DMS153 treated with DMSO at 0.1 percent for 48 hours (cell line): Measurements from ENCODE around the gene HUNK.

Source experiments
- DNase-seq: peaks from one replicate; lab custom pipeline; 2025; ENCODE audit not compliant: unreplicated experiment; lab: John Stamatoyannopoulos, UW

HUNK gene

GRCh38 chr21:31948676-31949075 lies 75.9 kb downstream of the HUNK start:
- DNase-seq: no peak

DNA sequence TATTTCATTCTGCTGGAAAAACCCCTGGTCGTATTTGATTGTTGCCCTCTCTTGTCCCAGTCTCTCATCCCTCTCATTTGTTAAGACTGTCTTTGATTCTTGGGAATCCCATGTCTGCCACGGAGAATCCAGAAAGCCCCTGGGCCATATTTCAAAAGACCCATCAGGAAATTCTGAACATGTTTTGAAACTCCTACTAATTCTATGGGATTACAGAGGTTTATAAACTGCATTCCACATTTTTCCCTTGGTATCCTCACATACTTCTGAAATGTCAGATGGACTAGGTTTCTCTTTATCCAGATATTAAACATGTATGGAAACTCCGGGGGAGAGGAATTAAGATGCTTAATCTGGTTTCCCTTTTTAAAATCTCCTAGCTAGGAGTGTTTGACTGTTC lies 80.0 kb downstream of the HUNK start:
- no peak for DNase-seq

DNA sequence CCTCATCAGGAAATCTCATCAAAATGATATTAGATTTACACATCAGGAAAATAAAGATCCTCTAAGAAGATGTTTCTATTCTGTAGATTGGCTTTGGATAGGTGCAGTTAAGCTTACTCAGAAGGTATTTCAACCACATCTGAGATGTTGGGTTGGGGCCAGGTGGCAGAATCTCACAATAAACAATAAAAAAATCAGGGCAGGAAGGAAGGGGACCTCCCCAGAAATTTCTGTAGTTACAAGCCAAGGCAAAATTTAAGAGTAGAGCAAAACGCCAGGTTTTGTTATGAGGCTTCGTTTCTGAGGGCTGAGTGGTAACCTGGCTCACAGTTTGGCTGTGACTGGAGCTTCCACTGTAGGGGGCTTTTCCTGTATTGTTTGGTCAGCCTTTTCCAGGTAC lies 84.8 kb downstream of the HUNK start:
- no peak for DNase-seq

GRCh38 chr21:31959881-31960280 lies 87.1 kb downstream of the HUNK start:
- no peak for DNase-seq

DNA sequence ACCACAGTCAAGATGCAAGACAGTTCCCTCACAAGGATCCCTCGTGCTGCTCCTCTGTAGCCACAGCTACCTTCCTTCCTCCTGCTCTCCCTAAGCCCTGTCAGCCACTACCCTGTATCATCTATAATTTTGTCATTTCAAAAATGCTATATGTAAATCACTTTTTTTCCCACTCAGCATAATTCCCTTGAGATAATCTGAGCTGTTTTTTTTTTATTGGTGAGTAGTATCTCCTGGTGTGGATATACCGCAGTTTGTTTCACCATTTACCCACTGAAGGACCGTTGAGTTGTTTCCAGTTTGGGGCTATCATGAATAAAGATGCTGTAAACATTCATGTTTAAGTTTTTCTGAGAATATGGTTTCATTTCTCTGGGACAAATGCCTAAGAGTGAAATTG lies 88.2 kb downstream of the HUNK start:
- no peak for DNase-seq

DNA sequence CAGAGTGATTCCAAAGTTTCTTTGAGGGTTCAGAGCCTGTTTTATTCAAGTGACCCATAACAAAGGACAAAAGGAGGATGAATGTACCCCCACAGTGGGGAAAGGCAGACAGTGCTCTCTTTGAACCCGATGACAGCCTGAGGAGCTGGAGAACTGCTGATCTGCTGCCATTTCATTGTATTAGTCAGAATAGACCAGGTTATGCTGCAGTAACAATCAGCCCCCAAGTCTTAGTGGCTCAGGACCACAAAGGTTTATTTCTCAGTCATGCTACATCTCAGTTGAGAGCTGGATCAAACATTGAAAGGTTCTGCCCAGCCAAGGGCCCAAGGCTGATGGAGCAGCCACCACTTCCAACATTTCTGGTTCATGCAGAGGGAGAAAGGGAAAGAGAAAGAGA lies 88.9 kb downstream of the HUNK start:
- no peak for DNase-seq

DNA sequence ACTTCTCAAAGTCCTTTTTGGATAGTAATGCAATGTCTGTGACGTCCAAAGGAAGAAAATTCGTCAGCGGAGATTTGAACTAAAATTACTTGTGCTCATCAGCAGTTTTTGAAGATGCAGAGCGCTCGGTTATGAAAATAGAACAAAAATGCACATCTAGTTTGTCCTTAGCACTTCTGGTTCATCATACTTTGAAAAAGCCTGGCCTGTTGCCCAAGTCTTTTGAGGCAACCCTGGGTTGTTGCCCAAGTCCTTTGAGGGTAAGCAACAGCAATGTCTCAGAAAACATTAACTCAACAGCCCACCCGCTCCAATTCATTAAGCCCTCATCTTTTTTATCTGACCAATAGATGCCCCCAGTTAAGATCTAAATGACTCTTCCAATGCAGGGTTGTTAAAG lies 91.9 kb downstream of the HUNK start:
- no peak for DNase-seq

GRCh38 chr21:31967334-31967733 lies 94.5 kb downstream of the HUNK start:
- DNase-seq: no peak

- DNase-seq: no peak
Measured at GRCh38 chr21:31972622-31973021, 99.8 kb downstream of the HUNK start.

- DNase-seq: no peak
Measured at GRCh38 chr21:31973402-31973944, 100.7 kb downstream of the HUNK start.

DNA sequence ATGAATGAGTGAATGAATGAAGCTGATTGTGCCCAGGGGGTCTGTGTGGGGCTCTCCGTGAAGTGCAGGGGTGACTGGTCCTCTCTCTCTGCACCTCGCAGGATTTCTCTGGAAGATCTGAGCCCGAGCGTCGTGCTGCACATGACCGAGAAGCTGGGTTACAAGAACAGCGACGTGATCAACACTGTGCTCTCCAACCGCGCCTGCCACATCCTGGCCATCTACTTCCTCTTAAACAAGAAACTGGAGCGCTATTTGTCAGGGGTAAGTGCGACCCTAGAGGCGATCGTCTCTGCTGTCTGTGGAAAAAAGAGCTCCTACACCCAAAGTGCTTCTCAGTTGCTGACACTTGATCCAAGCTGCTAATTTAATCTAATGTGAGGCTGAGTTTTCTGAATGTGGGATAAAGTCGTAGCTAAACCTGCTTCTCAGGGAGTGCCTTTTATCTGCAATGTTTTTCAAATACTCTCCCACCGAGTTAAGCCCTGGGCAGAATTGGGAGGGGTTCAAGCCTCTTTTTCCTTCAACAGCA lies 101.7 kb downstream of the HUNK start:
- no peak for DNase-seq

GRCh38 chr21:31975491-31975890 lies 102.7 kb downstream of the HUNK start:
- DNase-seq: no peak

DNA sequence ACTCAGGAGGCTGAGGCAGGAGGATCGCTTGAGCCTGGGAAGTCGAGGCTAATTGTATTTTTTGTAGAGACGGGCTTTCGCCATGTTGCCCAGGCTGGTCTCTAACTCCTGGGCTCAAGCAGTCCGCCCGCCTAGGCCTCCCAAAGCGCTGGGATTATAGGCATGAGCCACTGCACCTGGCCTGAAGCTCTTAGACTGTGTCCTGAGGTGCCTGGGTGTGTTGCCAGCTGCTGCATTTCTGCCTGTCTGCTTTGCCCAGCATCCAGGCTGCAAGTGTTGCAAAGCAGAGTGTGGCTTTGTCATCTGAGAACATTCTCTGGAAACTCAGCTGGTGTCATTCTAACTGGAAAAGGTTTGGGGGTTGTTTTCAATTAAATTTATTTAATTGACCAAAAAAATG lies 105.0 kb downstream of the HUNK start:
- no peak for DNase-seq

DNA sequence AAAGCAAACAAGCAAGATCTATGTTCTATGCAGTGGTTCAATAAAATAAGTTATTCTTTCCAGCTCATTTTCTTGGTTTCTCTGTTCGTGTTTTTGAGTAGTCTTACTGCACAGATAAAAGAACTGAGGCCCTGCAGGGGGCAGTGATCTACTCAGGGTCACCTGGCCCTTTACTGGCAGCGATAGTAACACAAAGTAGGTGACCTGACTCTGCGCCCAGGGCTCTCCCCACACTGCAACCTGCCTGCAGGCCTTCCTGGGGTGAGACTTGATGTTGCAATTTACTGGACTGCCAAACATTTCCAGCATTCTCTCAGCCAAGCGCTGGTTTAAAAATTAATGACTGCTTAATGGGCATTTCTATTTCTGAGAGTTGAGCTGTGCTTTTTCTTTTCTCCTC lies 110.3 kb downstream of the HUNK start:
- no peak for DNase-seq

GRCh38 chr21:31983554-31983953 lies 110.7 kb downstream of the HUNK start:
- DNase-seq: no peak

DNA sequence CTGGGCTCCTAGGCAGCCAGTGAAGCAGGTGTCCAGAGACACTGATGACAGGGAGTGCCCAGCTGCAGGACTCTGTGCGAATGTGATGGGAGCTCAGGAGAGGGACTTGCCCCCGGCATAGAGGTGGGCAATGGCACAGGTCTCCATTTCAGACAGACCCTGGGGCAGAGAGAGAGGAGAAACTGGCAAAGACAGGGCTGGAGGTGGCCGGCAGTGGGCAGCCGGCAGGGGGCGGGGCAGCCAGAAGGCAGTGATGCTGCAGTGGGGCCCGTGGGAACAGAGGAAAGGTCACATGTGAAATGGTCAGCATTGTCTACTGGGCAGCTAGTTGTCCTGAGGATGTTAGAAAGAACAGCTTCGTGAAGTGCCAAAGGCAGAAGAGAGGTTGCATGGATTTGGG lies 112.6 kb downstream of the HUNK start:
- DNase-seq: no peak

GRCh38 chr21:31986035-31986856 lies 113.4 kb downstream of the HUNK start:
- no peak for DNase-seq

GRCh38 chr21:31987696-31988095 lies 114.9 kb downstream of the HUNK start:
- no peak for DNase-seq

DNA sequence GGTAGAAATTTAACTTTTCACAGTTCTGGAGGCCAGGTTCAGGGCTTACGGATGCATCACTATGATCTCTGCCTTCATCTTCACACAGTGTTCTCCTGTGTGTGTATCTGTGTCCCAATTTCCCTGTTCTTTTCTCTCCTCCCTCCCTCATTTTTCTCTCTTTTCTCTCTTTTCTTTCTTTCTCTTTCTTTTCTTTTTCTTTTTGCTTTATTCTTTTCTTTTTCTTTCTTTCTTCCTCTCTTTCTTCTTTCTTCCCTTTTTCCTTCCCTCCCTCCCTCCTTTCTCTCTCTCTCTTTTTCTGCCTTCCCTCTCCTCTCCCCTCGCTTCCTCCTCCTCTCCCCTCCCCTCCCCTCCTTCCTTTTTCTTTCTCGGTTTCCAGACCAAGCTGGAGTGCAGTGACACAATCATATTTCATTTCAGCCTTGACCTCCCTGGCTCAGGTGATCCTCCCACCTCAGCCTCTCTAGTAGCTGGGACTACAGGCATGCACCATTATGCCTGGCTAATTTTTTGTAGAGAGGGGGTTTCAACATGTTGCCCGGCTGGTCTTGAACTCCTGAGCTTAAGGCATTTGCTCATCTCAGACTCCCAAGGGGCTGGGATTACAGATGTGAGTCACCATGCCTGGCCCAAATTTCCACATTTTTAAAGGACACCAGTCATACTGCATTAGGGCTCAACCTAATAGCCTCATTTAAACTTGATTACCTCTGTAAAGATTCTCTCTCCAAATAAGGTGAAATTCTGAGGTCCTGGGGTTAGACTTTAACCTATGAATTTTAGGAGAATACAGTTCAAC lies 115.9 kb downstream of the HUNK start:
- no peak for DNase-seq

DNA sequence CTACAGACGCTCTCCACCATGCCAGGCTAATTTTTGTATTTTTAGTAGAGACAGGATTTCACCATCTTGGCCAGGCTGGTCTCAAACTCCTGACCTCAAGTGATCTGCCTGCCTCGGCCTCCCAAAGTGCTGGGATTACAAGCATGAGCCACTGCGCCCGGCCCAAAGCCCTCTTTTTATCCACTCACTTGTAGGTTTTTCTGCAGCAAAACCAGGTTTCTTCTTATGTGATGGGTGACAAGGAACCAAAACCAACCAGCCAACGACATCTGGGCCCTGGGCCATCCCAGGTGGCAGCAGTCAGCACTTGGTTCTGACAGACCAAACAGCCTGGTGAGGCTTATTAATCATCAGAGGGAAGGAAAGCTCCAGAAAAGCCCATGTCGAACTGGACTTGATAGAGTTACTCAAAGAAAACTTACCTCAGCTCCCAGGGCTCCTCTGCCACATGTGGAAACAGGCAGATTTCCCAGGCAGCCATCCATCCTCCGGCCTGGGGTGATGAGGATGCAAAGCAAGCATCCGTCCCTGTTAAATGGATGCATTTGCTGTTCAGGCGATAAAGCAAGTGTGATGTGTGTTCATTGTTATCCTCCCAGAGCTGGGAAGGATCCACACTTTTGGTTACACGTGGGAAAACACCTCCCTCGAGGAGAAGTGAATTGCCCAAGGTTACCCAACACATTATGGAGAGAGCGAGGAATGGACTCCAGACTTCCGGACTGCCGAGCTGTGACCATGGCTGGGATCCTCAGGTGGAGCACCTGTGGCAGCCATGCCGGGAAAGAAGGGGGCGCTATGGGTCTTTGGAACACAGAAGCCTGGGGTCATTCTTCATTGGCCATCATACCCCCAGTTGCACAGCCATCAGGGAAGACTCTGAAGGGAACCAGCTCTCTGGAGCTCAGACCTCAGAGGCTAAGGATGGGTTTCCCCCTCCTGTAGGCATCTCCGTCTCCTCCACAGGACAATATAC lies 118.8 kb downstream of the HUNK start:
- DNase-seq: no peak

DNA sequence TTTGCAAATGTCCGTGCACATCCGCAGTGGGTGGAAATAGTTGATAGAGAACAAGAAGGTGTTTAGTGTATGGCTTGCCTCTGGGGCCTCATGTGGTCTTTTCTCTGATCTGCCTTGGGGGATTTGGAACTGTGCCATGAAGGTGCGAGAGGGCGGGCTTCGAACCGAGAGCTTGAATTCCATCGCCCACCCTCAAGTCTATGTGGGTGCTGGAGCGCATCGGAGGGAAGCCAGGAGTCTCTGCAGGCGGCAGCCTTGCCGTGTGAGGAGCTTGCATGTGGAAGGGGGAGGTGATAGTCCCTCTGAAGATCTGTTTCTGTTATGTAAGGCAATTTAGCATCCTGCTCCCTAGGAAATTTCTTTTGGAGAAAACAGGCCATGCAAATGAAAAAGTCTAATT lies 119.6 kb downstream of the HUNK start:
- DNase-seq: no peak
